ENCODE measurements around the gene THAP4.
"Not testable (repeated sequence)": the region's sequence is repeated elsewhere in the genome, so short reads cannot be mapped to it uniquely, and the experiment has no call there.

THAP4 gene

DNA sequence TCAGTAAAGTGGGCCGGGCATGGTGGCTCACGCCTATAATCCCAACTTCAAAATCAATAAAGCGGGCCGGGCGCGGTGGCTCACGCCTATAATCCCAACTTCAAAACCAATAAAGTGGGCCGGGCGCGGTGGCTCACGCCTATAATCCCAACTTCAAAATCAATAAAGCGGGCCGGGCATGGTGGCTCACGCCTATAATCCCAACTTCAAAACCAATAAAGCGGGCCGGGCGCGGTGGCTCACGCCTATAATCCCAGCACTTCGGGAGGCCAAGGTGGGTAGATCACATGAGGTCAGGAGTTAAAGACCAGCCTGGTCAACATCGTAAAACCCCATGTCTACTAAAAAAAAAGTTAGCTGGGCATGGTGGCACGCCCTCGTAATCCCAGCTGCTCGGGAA is 25.8 kb upstream of the THAP4 start:
- DNase-seq: not testable (repeated sequence)

DNA sequence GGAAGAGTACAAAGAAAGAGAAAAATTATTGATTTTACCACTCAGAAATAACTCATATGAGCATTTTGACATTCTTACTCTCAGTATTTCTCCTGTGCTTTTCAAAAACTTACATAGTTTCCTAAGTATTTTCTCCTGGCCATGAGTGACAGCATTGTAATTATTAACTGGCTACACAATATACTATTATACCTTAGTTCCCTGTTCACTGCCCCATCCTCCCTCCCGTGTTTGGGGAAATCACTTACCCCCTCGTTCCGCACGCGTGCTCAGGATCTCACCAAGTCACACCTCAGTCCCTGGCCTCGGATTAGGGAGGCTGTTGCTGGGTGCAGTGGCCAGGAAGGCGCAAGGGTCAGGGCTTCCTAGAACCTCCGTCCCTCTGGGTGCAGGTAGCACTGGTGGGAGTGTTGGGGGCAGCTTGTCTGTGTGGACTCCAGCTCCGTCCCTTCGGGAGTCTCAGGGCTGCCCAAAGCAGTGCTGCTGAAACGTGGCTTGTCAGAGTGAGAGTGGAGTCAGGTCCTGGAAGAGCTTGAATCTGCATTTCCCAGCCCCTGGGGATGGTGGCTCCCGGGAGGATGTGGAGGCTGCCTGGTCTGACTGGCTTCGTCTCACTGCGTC is 23.7 kb upstream of the THAP4 start:
- DNase-seq: no peak

DNA sequence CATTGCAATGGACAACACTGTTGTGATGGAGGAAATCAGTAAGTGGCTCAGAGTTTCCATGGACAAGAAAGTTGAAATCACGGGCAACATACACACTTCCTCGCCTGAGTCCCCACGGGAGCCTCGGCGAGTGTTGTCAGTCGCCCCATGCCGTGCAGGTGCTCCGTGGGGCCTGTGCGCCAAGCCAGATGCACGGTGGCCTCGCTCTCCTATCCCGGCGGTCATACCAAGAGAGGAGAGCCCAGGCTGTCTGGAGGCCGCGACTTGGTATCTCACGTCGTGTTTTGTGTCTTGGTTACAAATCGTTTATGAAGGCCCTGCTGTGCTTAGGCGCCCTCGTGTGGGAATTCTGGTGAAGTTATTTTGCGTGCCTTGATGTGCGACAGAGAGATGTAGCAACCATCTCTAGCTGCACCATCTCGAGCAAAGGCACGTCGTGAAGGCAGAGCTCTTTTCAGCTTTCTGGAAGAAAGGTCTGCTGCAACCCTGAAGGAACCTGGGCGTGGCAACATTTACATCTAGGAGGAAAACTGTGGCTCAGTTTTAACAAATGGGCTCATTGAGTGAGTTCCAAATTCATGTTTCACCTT is 22.3 kb upstream of the THAP4 start:
- DNase-seq: peak; percentile 43

DNA sequence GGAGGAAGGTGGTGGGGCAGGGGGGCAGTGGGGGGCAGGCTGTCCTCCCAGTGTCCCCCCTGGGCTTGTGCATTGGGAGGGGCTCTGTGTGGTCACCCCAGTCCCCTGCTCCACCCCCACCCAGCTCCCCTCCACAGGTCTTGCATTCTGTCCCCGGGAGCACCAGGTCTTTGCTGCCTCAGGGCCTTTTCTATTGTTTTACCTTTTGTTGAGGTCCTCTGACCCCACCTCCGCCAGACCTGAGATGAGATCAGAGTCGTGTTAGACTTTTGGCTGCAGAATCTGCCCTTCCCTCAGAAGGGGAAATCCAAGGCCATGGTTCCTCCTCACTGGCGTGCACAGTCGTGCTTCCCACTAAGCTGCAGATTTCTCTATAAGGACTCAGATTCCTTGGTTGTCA is 21.3 kb upstream of the THAP4 start:
- no peak for DNase-seq

DNA sequence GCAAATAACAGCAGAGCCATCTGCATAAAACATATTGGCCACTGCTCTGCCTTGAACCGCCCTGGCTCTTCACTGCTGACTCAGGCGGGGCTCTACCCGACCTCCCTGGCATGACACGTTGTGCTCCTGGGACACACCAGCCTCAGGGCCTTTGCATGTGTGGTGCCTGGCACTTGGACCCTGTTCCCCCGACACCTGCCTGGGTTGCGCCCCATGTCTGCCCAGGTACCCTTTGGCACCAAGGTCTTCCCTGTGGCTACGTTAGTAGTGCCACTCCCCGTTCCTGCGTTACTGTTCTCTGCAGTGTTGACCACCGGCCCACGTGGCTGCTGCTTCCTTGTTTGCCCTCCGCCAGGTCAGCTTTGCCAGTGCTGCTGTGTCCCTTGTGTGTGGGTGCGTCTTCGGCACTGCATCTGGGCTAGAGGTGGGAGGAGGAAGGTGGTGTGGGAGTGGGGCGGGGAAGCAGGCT is 20.9 kb upstream of the THAP4 start:
- DNase-seq: no peak

DNA sequence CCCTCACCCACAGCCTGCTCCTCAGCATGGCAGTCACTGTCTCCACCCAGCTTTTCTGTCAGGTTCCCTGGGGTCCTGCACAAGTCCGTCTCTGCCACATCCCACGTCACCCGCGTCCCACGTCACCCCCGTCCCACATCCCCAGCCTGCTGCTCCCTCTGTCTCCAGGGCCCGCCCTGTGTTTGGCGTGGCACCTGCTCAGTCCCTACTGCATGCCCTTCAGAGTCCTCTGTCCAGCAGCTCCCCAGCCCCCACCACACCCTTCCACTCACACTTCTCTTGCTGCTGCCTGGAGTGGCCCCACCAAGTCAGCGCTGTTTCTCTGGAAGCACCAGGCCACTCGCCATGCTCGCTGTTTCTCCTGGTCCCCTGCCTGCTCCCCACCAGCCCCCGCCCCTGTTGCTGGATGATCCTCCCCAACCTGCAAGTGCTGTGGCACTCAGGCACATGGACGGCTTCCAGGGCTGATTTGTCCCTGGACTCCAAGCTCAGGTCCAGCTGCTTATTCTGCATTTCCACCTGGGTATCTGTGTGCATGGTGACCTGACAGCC is 19.3 kb upstream of the THAP4 start:
- DNase-seq: no peak

DNA sequence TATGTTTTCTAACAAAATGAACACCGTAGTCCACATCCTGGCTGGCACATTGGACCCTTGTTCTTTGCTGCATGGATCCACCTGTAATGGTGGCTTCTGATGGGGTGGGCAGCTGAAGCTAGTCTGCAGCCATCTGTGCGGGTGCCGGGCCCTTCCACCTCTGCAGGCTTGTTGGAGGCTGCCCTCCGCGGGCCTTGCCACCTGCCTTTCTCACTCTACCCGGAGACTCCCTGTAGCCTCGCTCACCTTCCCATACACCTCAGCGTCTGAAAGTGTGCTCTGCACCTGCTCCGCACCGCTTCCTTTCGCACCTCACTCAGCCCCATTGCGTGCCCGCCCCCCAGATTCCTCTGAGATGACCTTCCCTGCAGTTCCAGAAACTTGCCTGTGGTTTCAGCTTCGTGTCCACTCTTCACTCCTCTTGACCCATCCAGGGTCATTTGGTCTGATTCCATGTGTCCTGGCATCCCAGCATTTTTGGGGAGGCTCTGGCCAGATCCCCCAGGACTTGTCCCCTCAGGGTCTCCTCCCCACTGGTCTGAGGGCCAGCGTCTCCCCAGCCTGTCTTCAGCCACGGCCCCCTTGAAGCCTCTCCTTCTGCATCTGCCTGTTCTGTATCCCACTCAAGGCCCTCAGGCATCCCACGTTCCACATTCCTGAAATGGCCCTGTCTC is 18.7 kb upstream of the THAP4 start:
- no peak for DNase-seq

DNA sequence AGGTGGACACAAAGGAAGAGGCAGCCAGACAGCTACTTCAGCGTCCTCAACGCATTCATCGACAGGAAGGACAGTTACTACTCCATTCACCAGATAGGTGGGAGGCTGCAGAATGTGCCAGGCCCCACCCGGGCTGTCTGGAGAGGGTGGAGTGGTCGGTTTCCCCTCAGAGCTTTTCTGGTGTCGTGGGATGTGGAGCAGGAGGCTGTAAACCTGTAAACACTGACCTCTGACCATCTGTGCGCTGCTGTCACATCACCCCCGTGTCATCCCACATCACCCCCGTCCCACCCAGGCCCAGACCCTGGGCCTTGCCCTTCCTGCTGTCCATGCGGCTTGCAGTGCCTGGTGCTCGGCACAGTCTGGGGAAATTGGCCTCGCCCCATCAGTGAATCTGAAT is 17.6 kb upstream of the THAP4 start:
- DNase-seq: no peak

DNA sequence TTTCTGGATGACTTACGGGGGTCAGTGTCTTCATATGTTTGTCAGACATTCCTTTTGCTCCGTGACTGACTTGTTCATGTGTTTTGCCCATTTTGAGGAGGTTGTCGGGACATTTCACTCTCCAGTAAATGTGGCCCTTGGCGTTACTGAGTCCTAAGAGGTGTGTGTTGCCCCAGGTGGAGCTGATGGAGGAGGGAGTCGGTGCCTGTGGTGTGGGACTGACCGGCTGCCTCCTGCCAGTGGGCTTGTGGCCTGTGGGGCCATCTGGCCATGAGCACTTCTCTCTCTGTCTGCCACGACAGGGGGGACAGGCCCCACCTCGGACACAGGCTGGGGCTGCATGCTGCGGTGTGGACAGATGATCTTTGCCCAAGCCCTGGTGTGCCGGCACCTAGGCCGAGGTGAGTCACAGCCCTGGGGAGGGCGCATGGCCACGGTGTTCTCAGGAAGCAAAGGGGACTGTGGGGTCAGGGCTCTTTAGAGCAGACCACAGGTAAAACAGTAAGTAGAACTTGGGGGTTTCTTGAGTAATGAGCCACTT is 16.3 kb upstream of the THAP4 start:
- no peak for DNase-seq

DNA sequence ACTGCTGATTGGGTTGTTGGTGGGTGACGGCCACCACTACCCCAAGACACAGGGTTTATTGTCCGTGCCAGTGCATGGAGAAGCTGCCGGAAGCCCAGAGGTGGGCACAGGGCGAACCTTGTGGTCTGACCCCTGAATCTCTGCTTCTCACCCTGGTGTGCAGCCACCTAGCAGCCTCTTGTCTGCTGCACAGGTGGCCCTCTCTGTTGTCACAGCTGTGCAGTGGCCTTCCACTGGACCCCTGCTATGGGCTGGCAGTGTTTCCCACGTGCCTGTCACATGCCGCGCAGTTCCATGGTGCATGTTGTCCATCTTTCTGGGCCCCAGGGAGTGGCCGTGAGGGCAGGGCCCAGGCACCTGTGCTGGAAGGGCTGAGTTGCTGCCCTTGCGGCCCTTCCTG is 15.8 kb upstream of the THAP4 start:
- DNase-seq: no peak

DNA sequence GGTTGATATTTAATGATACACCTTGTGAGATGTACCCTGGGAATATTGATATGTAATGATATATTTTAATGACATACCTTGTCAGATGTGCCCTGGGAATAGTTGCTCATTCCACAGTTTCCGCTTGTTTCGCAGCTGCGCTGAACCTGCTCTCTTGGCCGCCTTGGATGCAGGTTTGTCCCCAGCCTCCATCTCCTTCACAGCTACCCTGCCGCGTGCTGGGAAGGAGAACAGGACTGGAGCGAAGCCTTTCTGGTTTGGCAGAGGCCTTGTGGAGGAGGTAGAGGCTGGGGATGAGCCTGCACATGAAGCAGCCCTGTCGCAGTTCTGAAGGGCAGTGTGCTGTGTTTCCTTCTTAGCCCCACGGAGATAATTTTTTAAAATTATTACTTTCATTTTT is 15.2 kb upstream of the THAP4 start:
- no peak for DNase-seq

DNA sequence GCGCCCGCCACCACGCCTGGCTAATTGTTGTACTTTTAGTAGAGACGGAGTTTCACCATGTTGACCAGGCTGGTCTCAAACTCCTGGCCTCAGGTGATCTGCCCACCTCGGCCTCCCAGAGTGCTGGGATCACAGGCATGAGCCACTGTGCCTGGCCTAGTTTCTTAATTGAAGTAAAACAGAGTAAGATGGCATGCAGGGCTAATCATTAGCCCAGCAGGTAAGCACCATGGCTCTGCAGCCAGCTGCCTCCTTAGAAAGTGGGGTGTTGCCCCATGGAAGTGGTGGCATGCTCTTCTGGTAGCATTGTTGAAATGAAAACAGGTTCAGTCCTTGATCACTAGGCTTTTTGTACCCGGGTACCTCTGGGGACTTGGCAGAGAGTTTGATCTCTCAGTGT is 13.0 kb upstream of the THAP4 start:
- DNase-seq: no peak

DNA sequence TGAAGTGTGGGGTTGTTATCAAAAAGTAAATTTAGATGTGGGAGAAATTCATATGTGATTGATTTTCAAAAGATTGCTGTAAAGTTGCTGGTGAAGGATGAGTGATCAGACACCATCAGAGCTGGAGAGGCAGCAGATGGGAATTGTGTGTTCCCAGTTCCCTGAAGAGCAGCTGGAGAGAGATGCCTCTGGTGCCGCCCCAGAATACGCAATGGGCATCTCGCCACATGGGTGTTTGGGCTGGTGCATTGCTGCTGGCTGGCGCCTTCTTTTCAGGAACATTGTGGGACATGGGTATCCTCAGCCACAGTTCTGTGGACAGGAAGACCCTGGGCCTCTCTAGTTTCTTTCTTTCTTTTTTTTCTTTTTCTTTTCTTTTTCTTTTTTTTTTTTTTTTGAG is 12.4 kb upstream of the THAP4 start:
- DNase-seq: no peak

DNA sequence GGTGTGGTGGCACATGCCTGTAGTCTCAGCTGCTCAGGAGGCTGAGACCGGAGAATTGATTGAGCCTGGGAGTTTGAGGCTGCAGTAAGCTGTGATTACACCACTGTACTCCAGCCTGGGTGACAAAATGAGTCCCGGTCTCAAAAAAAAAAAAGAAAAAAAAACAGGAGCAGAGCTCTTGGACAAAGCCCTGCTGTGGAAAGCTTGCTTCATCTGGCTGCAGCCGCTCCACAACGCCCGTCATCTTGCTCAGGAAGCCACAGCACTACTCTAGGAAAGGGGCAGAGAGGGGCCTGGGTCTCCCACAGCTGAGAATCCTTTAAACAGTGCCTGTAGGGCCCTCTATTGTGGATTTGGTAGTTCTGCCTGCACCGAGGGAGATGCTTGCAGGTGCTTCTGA is 11.5 kb upstream of the THAP4 start:
- no peak for DNase-seq

DNA sequence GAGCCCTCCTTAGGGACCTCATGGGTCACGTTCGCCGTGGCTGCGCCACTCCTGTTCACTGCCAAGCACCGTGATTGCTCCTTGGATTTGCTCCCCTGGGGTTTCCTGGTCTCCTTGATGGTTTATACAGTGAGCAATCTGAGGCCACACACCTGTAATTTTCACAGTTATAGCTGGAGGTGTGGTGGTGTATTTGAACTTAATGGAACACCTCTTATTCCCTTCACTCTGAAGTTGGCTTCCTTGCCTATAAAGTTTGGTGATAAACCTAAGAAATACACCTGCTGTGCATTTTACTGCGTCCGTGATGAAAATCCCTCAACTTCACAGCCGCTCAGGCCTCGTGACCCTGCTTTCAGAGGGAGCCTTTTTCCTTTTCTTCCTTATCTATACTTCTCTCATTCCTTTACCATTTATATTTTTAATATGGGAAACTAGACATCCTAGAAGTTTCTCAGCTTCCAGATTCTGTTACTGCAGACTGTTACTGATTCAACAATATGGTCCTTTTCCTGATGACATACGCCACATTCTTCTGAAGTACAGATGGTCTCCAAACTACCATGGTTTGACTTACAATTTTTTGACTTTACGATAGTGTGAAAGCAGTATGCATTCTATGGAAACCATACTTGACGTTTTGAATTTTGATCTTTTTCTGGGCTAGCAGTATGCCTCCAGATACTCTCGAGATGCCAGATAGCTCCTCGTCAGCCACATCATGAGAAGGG is 9.1 kb upstream of the THAP4 start:
- no peak for DNase-seq

DNA sequence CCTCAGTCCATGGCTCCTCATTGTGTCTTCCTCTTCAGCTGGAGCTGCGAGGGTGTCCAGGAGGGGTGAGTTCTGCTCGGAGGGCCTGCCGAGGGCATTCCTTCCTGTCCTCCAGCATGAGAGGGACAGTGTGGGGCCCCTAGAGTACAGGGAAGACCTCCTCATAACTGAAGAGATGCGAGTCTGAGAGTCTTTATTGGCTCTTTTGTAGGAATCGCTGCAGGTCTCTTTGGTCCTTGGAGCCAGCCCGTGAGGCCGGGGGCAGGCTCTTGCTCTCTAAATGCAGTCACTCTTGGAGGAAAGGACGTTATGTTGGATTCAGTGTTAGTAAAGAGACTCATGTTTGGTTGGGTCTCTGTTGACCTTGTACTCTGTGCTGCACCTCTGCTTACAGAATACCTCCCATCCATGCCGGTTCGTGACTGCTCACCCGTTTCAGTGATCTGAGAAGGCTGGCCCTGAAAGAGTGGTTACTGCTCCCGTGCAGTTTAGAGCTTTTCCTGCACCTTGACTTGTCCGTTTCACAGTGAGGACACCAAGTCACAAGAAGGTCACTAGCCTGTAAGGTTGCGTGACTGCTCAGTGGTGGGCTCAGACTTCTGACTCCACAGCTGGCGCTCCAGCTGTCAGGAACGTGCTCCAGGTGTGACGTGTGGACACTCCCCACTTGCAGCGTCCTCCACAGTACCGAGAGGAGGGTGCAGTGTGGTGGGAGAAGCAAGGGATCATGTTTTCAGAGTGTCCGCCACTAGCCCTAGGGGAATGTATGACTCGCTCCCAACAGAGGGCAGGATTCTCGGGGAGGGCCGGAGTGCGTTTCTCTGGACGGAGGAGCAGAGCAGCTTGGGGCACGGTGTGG is 8.3 kb upstream of the THAP4 start:
- no peak for DNase-seq

DNA sequence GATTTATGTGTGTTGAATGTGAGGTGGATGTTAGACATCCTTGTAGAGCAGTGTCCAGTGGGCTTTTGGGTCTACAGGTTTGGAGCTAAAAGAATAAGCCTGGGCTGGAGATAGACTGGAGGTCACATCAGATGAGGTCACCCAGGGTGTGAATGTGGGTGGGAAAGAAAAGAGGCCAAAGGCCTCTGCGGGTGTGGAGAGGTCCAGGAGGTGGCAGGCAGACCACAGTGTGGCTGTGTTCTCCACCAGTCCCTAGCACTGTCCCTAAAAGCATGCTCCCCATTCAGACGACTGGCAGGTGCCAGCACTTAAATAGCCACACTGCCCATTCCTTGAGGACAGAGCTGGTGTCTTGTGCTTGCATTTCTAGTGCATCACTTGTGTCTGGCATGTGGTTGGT is 4.7 kb upstream of the THAP4 start:
- peak; percentile 25 for DNase-seq

DNA sequence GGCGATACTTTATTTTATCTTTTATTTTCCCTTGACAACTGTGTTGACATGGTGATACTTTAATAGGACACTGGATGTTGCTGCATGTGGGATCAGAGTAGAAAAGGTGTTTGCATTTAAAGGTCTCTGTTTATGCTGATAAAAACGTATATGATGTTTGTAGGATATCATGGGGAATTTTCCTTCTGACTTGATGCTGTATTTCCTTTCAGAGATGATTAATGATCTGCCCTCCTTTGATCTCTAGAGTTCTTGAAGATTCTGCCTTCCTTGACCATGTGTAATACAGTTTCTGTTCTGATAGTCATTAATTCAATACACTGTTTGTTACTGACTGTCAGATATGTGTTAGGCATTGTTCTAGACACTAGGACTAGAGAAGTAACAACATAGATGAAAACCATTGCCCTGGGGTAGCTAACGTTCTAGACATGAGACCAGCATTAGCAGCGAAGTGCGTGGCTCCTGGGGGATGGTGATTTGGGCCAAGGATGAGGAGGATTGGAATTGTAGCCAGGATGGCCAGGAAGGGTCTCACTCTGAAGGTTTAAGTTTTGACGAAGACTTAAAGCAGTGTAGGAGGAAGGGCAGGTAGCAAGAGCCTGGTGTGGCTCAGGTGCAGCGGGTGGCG is 3.3 kb upstream of the THAP4 start:
- DNase-seq: no peak

DNA sequence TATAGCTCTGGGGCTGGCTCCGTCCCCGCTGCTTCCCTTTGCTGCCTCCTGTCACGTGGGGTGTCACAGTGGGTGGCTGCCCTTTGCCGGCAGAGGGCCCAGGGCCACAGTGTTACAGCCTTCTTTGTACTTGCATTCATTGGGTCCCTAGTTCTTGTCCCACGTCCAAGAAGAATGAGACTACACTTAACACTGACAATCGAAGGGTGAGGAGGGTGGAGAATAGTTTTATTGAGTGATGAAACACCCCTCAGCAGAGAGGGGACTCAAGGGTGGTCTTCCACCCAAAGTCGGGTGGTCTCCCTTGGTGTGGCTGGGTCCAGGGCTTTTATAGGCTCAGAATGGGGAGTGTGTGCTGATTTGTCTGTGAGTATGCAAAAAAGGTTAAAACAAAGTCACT is 2.4 kb upstream of the THAP4 start:
- DNase-seq: no peak

DNA sequence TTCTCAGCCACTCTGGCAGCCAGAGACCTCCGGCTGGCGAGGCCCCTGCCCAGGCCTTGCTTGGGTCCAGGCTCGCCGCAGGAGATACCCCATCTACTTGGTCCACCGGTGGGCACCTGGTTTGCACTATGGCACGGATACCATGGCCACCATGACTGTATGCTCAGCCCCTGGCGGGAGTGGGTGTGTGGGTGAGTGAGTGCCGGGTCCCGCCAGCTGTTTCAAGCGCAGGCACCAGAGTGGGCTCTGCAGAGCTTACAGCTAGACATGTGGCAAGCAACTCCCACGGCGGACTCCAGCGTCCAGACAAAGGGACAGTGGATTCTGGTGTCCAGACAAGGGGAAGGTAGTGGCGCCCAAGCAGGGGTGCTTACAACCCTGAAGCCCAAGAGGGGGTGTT is 2.0 kb upstream of the THAP4 start:
- no peak for DNase-seq

DNA sequence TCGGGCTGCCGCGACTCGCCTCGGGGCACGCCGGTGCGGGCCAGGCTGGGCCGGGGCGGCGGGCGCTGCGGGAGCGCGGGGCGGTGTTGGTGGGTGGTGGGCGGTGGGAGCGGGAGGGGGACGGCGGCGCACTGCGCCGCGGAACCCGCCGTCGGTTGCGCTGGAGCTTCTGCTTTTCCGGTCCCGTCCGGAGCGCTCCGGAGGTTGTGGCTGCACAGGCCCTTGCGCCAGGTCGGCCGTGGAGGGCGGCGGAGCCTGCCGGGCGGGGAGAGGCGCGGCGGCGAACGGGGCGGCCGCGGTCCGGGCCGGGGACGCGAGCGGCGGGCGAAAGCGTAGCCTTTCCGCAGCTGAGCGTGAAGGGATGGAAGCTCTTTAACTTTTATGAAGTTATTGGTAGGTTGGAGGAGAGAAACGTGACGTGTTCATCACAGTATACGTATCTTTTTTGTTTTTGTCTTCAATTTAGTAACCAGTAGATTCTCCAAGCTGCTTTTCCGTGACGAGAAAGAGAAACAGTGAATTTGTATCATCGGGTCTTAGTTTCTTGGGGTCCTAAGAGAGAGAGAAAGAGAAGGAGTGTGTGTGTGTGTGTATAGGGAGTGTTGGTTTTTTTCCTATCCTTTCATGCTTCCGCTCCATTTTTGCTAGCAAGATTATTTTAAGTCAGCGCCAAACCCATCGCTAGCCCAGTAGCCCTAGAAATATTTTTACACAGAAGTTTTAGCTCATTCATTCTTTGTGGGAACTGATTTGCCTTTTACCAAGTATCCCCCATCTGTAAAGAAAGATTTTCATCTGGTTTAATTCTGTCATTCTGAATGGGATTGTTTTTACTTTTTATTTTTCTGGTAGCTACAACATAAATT is 1.1 kb upstream of the THAP4 start:
- DNase-seq: peak; percentile 54
